Measurements from ENCODE around the gene RALY. TPM values are rescaled to one million over a fixed set of nuclear protein-coding genes. Genes with fewer than 3 reads are reported as not detected.

The RALY gene
- polyA plus RNA-seq, 2 donors = 90.6 to 118 TPM

- H3K4me3 ChIP-seq (ENCODE audit: low read depth in 1 of 2, low read length in 2 of 2) = no peak overlapping the region
- peaks cover 0 to 2% of the 10 kb centered on the region in 2 donors for H3K9me3 ChIP-seq (ENCODE audit: control insufficient read depth in 2 of 2, insufficient read depth in 1 of 2, low read depth in 1 of 2, low read length in 1 of 2)
- H3K36me3 ChIP-seq (ENCODE audit: control insufficient read depth in 2 of 2, insufficient read depth in 2 of 2, low read length in 1 of 2) = no peaks in the 10 kb centered on the region
- H3K27me3 ChIP-seq (ENCODE audit: control insufficient read depth in 1 of 2, insufficient read depth in 2 of 2, low read length in 2 of 2) = no peaks in the 10 kb centered on the region
- no peaks in the 10 kb centered on the region for H3K4me1 ChIP-seq (ENCODE audit: control insufficient read depth in 2 of 2, insufficient read depth in 2 of 2, low read length in 1 of 2)
- WGBS, 2 donors = 88 to 95% methylated on average over 8 of the region's 8 CpGs
- H3K27ac ChIP-seq (ENCODE audit: low read depth in 2 of 2, low read length in 1 of 2) = no peak overlapping the region
Measured at GRCh38 chr20:33967126-33967525, 26.6 kb upstream of the RALY start.

DNA sequence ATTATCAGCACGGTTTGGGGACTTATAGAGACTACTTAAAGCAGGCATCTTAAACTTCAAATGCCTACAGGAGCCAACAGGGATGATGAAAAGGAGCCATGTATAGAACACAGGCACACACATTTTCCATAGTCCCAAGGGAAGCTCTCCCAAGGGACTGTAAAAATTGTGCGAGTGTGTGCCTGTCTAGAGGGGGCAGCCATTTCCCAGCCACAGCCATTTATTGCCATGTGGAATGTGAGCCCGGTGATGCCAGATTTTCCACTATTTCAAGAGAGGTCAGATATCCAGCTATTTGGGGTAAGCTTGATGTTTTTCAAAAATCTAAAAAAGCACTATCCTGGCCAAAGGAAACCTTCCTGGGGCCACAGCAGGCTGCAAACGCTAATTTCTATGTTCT, 24.1 kb upstream of the RALY start:
- Histone ChIP-seq H3K4me3 (ENCODE audit: low read depth in 1 of 2, low read length in 2 of 2) (no peak overlapping the region), H3K9me3 (ENCODE audit: control insufficient read depth in 2 of 2, insufficient read depth in 1 of 2, low read depth in 1 of 2, low read length in 1 of 2) (peaks cover 0 to 2% of the 10 kb centered on the region in 2 donors), H3K36me3 (ENCODE audit: control insufficient read depth in 2 of 2, insufficient read depth in 2 of 2, low read length in 1 of 2) (no peaks in the 10 kb centered on the region), H3K4me1 (ENCODE audit: control insufficient read depth in 2 of 2, insufficient read depth in 2 of 2, low read length in 1 of 2) (no peaks in the 10 kb centered on the region), H3K27ac (ENCODE audit: low read depth in 2 of 2, low read length in 1 of 2) (no peak overlapping the region), H3K27me3 (ENCODE audit: control insufficient read depth in 1 of 2, insufficient read depth in 2 of 2, low read length in 2 of 2) (no peaks in the 10 kb centered on the region)
- WGBS, 2 donors = 84 to 87% methylated on average over 4 of the region's 4 CpGs

GRCh38 chr20:33970229-33970628, 23.5 kb upstream of the RALY start:
- no peak overlapping the region for H3K27ac ChIP-seq (ENCODE audit: low read depth in 2 of 2, low read length in 1 of 2)
- H3K4me1 ChIP-seq (ENCODE audit: control insufficient read depth in 2 of 2, insufficient read depth in 2 of 2, low read length in 1 of 2) = no peaks in the 10 kb centered on the region
- WGBS, 2 donors = 93 to 98% methylated on average over 2 of the region's 2 CpGs
- H3K36me3 ChIP-seq (ENCODE audit: control insufficient read depth in 2 of 2, insufficient read depth in 2 of 2, low read length in 1 of 2) = no peaks in the 10 kb centered on the region
- H3K27me3 ChIP-seq (ENCODE audit: control insufficient read depth in 1 of 2, insufficient read depth in 2 of 2, low read length in 2 of 2) = no peaks in the 10 kb centered on the region
- peaks cover 0 to 2% of the 10 kb centered on the region in 2 donors for H3K9me3 ChIP-seq (ENCODE audit: control insufficient read depth in 2 of 2, insufficient read depth in 1 of 2, low read depth in 1 of 2, low read length in 1 of 2)
- H3K4me3 ChIP-seq (ENCODE audit: low read depth in 1 of 2, low read length in 2 of 2) = no peak overlapping the region

DNA sequence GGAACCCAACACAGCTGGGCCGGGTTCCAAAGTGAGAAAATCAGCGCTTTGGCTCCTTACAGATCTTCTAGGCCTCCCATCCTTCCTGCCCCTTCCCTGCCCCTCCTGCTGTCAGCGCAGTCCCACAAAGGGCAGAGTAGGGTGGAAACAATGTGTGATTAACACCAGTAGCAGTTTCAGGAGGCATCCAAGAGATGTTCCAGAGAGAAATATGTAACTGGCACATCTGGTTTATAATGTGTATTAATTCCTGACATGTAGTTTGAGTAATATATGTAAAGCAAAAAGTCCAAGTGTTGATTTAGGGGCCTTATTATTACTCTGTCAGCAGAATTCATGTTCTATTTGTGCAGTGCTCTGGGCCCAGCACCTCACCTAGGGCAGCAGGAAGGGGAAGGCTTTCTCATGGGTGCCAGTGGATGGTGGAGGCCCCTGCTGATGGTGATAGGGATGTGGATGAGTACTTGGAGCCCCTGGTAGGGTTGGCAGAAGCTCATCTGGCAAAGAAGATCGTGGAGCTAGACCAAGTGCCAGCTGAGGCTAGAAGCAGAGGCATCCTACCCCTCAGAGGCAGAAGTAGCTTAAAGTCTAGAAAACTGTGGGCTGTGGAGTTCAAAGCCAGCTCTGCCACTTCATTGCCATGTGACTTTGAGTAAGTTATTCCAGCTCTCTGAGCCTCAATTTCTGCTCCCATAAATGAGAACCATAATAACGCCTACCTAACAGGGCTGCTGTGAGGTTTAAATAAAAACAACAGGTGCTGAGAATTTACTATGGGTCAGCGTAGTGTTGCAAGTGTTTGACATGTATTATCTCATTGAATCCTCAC, 22.4 kb upstream of the RALY start:
- Histone ChIP-seq H3K9me3 (ENCODE audit: control insufficient read depth in 2 of 2, insufficient read depth in 1 of 2, low read depth in 1 of 2, low read length in 1 of 2) (peaks cover 0 to 2% of the 10 kb centered on the region in 2 donors), H3K27ac (ENCODE audit: low read depth in 2 of 2, low read length in 1 of 2) (no peak overlapping the region), H3K27me3 (ENCODE audit: control insufficient read depth in 1 of 2, insufficient read depth in 2 of 2, low read length in 2 of 2) (no peaks in the 10 kb centered on the region), H3K4me1 (ENCODE audit: control insufficient read depth in 2 of 2, insufficient read depth in 2 of 2, low read length in 1 of 2) (no peaks in the 10 kb centered on the region), H3K36me3 (ENCODE audit: control insufficient read depth in 2 of 2, insufficient read depth in 2 of 2, low read length in 1 of 2) (no peaks in the 10 kb centered on the region), H3K4me3 (ENCODE audit: low read depth in 1 of 2, low read length in 2 of 2) (no peak overlapping the region)
- 70 to 78% methylated on average over 6 of the region's 6 CpGs for WGBS, 2 donors

- Histone ChIP-seq H3K4me1 (ENCODE audit: control insufficient read depth in 2 of 2, insufficient read depth in 2 of 2, low read length in 1 of 2) (no peaks in the 10 kb centered on the region), H3K9me3 (ENCODE audit: control insufficient read depth in 2 of 2, insufficient read depth in 1 of 2, low read depth in 1 of 2, low read length in 1 of 2) (no peaks in the 10 kb centered on the region), H3K27me3 (ENCODE audit: control insufficient read depth in 1 of 2, insufficient read depth in 2 of 2, low read length in 2 of 2) (no peaks in the 10 kb centered on the region), H3K27ac (ENCODE audit: low read depth in 2 of 2, low read length in 1 of 2) (no peak overlapping the region), H3K36me3 (ENCODE audit: control insufficient read depth in 2 of 2, insufficient read depth in 2 of 2, low read length in 1 of 2) (no peaks in the 10 kb centered on the region), H3K4me3 (ENCODE audit: low read depth in 1 of 2, low read length in 2 of 2) (no peak overlapping the region)
Measured at GRCh38 chr20:33976959-33977358, 16.8 kb upstream of the RALY start.

- Histone ChIP-seq H3K27ac (ENCODE audit: low read depth in 2 of 2, low read length in 1 of 2) (no peak overlapping the region), H3K4me1 (ENCODE audit: control insufficient read depth in 2 of 2, insufficient read depth in 2 of 2, low read length in 1 of 2) (no peaks in the 10 kb centered on the region), H3K27me3 (ENCODE audit: control insufficient read depth in 1 of 2, insufficient read depth in 2 of 2, low read length in 2 of 2) (no peaks in the 10 kb centered on the region), H3K9me3 (ENCODE audit: control insufficient read depth in 2 of 2, insufficient read depth in 1 of 2, low read depth in 1 of 2, low read length in 1 of 2) (no peaks in the 10 kb centered on the region), H3K4me3 (ENCODE audit: low read depth in 1 of 2, low read length in 2 of 2) (no peak overlapping the region), H3K36me3 (ENCODE audit: control insufficient read depth in 2 of 2, insufficient read depth in 2 of 2, low read length in 1 of 2) (no peaks in the 10 kb centered on the region)
- WGBS, 2 donors = 81 to 82% methylated on average over 2 of the region's 2 CpGs
Measured at GRCh38 chr20:33977535-33977934, 16.2 kb upstream of the RALY start.

- Histone ChIP-seq H3K4me3 (ENCODE audit: low read depth in 1 of 2, low read length in 2 of 2) (no peak overlapping the region), H3K27ac (ENCODE audit: low read depth in 2 of 2, low read length in 1 of 2) (no peak overlapping the region), H3K27me3 (ENCODE audit: control insufficient read depth in 1 of 2, insufficient read depth in 2 of 2, low read length in 2 of 2) (no peaks in the 10 kb centered on the region), H3K4me1 (ENCODE audit: control insufficient read depth in 2 of 2, insufficient read depth in 2 of 2, low read length in 1 of 2) (no peaks in the 10 kb centered on the region), H3K9me3 (ENCODE audit: control insufficient read depth in 2 of 2, insufficient read depth in 1 of 2, low read depth in 1 of 2, low read length in 1 of 2) (no peaks in the 10 kb centered on the region), H3K36me3 (ENCODE audit: control insufficient read depth in 2 of 2, insufficient read depth in 2 of 2, low read length in 1 of 2) (no peaks in the 10 kb centered on the region)
- 85% methylated on average over 2 of the region's 2 CpGs for WGBS, 2 donors
Measured at GRCh38 chr20:33979094-33979493, 14.6 kb upstream of the RALY start.

- Histone ChIP-seq H3K9me3 (ENCODE audit: control insufficient read depth in 2 of 2, insufficient read depth in 1 of 2, low read depth in 1 of 2, low read length in 1 of 2) (no peaks in the 10 kb centered on the region), H3K27ac (ENCODE audit: low read depth in 2 of 2, low read length in 1 of 2) (no peak overlapping the region), H3K4me3 (ENCODE audit: low read depth in 1 of 2, low read length in 2 of 2) (no peak overlapping the region), H3K27me3 (ENCODE audit: control insufficient read depth in 1 of 2, insufficient read depth in 2 of 2, low read length in 2 of 2) (no peaks in the 10 kb centered on the region), H3K36me3 (ENCODE audit: control insufficient read depth in 2 of 2, insufficient read depth in 2 of 2, low read length in 1 of 2) (no peaks in the 10 kb centered on the region), H3K4me1 (ENCODE audit: control insufficient read depth in 2 of 2, insufficient read depth in 2 of 2, low read length in 1 of 2) (no peaks in the 10 kb centered on the region)
- WGBS, 2 donors = 85 to 91% methylated on average over 7 of the region's 7 CpGs
Measured at GRCh38 chr20:33981347-33981746, 12.4 kb upstream of the RALY start.

GRCh38 chr20:33981964-33982363, 11.7 kb upstream of the RALY start:
- 76 to 85% methylated on average over 3 of the region's 3 CpGs for WGBS, 2 donors
- no peak overlapping the region for H3K27ac ChIP-seq (ENCODE audit: low read depth in 2 of 2, low read length in 1 of 2)
- H3K4me3 ChIP-seq (ENCODE audit: low read depth in 1 of 2, low read length in 2 of 2) = no peak overlapping the region
- no peaks in the 10 kb centered on the region for H3K9me3 ChIP-seq (ENCODE audit: control insufficient read depth in 2 of 2, insufficient read depth in 1 of 2, low read depth in 1 of 2, low read length in 1 of 2)
- H3K4me1 ChIP-seq (ENCODE audit: control insufficient read depth in 2 of 2, insufficient read depth in 2 of 2, low read length in 1 of 2) = no peaks in the 10 kb centered on the region
- H3K36me3 ChIP-seq (ENCODE audit: control insufficient read depth in 2 of 2, insufficient read depth in 2 of 2, low read length in 1 of 2) = no peaks in the 10 kb centered on the region
- H3K27me3 ChIP-seq (ENCODE audit: control insufficient read depth in 1 of 2, insufficient read depth in 2 of 2, low read length in 2 of 2) = no peaks in the 10 kb centered on the region

DNA sequence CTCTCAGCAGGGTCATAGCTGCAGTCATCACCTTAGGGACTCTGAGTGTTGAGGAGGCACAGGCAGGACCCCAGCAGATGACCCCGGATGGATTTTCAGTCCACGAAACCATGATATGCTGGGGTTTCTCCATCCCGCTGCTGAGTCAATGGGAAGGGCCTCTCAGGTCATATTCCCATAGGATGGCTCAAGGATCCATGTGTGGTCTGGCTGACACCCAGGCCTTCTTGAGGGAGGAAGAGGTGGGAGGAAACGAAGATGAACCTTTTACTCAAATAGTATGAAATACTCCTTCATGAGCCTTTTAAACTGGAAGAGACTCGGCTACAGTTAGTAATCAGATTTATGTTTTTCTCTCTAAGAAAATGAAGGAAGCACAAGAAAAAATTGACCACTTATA, 10.3 kb upstream of the RALY start:
- Histone ChIP-seq H3K4me3 (ENCODE audit: low read depth in 1 of 2, low read length in 2 of 2) (no peak overlapping the region), H3K27me3 (ENCODE audit: control insufficient read depth in 1 of 2, insufficient read depth in 2 of 2, low read length in 2 of 2) (no peaks in the 10 kb centered on the region), H3K4me1 (ENCODE audit: control insufficient read depth in 2 of 2, insufficient read depth in 2 of 2, low read length in 1 of 2) (no peaks in the 10 kb centered on the region), H3K27ac (ENCODE audit: low read depth in 2 of 2, low read length in 1 of 2) (no peak overlapping the region), H3K36me3 (ENCODE audit: control insufficient read depth in 2 of 2, insufficient read depth in 2 of 2, low read length in 1 of 2) (no peaks in the 10 kb centered on the region), H3K9me3 (ENCODE audit: control insufficient read depth in 2 of 2, insufficient read depth in 1 of 2, low read depth in 1 of 2, low read length in 1 of 2) (no peaks in the 10 kb centered on the region)
- 92% methylated on average over 5 of the region's 5 CpGs for WGBS, 2 donors
